Trophoblast cell (in vitro differentiated cells and primary cell): ENCODE measurements around the gene SH3BGRL2.

Experiments used
- DNase-seq, 2 donors: peaks; one replicate each; pipeline ENCODE4 v3.0.0-alpha.2; 2016
- H2AFZ ChIP-seq: 2 replicates; pipeline ENCODE4 v1.6.1; 2013; ENCODE audit warnings: low read length, moderate library complexity, mild to moderate bottlenecking; ENCODE audit not compliant: insufficient read depth, poor library complexity
- H2AK5ac ChIP-seq: 2 replicates; pipeline ENCODE4 v1.6.1; 2013; ENCODE audit warnings: mild to moderate bottlenecking, low read length
- H2BK120ac ChIP-seq: 2 replicates; pipeline ENCODE4 v1.6.1; 2013; ENCODE audit warnings: low read length, mild to moderate bottlenecking, moderate library complexity; ENCODE audit not compliant: insufficient read depth, poor library complexity
- H2BK12ac ChIP-seq: 2 replicates; pipeline ENCODE4 v1.6.1; 2013; ENCODE audit warnings: mild to moderate bottlenecking, low read length, moderate library complexity
- H2BK5ac ChIP-seq: 2 replicates; pipeline ENCODE4 v1.6.1; 2013; ENCODE audit warnings: low read length, low read depth, moderate library complexity, mild to moderate bottlenecking; ENCODE audit not compliant: poor library complexity
- H3K14ac ChIP-seq: 2 replicates; pipeline ENCODE4 v1.6.1; 2013; ENCODE audit warnings: mild to moderate bottlenecking, low read length
- H3K18ac ChIP-seq: 2 replicates; pipeline ENCODE4 v1.6.1; 2013; ENCODE audit warnings: mild to moderate bottlenecking, low read length
- H3K23ac ChIP-seq: 2 replicates; pipeline ENCODE4 v1.6.1; 2013; ENCODE audit warnings: low read length
- H3K27ac ChIP-seq: 2 replicates; pipeline ENCODE4 v1.5.1; 2013; ENCODE audit warnings: low read depth, mild to moderate bottlenecking, inconsistent platforms, low read length, moderate library complexity
- H3K27me3 ChIP-seq: 2 replicates; pipeline ENCODE4 v1.6.1; 2013; ENCODE audit warnings: inconsistent platforms, mild to moderate bottlenecking, low read length, moderate library complexity; ENCODE audit not compliant: insufficient read depth
- H3K36me3 ChIP-seq, 2 experiments: 1 replicate in 1 of 2; 2 replicates in 1 of 2; pipeline ENCODE4 v1.6.1; 2013; ENCODE audit warnings: low read length in 2 of 2, mild to moderate bottlenecking in 2 of 2, moderate library complexity in 1 of 2; ENCODE audit not compliant: insufficient read depth in 2 of 2, control insufficient read depth in 1 of 2
- H3K4ac ChIP-seq: 2 replicates; pipeline ENCODE4 v1.6.1; 2013; ENCODE audit warnings: low read depth, mild to moderate bottlenecking, low read length, moderate library complexity
- H3K4me1 ChIP-seq, 2 experiments: 1 replicate in 1 of 2; 2 replicates in 1 of 2; pipeline ENCODE4 v1.6.1; 2013; ENCODE audit warnings: low read length in 2 of 2, mild to moderate bottlenecking in 2 of 2, moderate library complexity in 1 of 2; ENCODE audit not compliant: insufficient read depth in 2 of 2, control insufficient read depth in 1 of 2
- H3K4me2 ChIP-seq: 2 replicates; pipeline ENCODE4 v1.6.1; 2013; ENCODE audit warnings: inconsistent platforms, mild to moderate bottlenecking, low read length, moderate library complexity
- H3K4me3 ChIP-seq: 2 replicates; pipeline ENCODE4 v1.5.1; 2013; ENCODE audit warnings: mild to moderate bottlenecking, low read depth, low read length, inconsistent platforms
- H3K79me1 ChIP-seq: one replicate; pipeline ENCODE4 v1.6.1; 2013; ENCODE audit warnings: low read length
- H3K79me2 ChIP-seq: 2 replicates; pipeline ENCODE4 v1.6.1; 2013; ENCODE audit warnings: low read length, mild to moderate bottlenecking; ENCODE audit not compliant: control insufficient read depth, insufficient read depth, poor library complexity
- H3K9ac ChIP-seq: 2 replicates; pipeline ENCODE4 v1.6.1; 2013; ENCODE audit warnings: mild to moderate bottlenecking, low read length
- H3K9me3 ChIP-seq: 2 replicates; pipeline ENCODE4 v1.6.1; 2013; ENCODE audit warnings: low read depth, mild to moderate bottlenecking, control low read depth, inconsistent platforms, low read length; ENCODE audit not compliant: insufficient read depth
- H4K12ac ChIP-seq: 2 replicates; pipeline ENCODE4 v1.6.1; 2013; ENCODE audit warnings: low read depth, mild to moderate bottlenecking, low read length, moderate library complexity
- H4K8ac ChIP-seq: 2 replicates; pipeline ENCODE4 v1.6.1; 2013; ENCODE audit warnings: low read depth, mild to moderate bottlenecking, low read length, moderate library complexity
- H4K91ac ChIP-seq: one replicate; pipeline ENCODE4 v1.6.1; 2013; ENCODE audit warnings: low read depth, mild to moderate bottlenecking, low read length, moderate library complexity
- WGBS: extraction: QIAGEN DNeasy Blood & Tissue Kit; methylation state at CpG from one replicate; pipeline ENCODE4 v1.1.7; 2013; ENCODE audit warnings: missing lambda C conversion rate; ENCODE audit not compliant: insufficient read length, insufficient coverage; ENCODE audit errors: extremely low coverage; 5-methylcytosine and 5-hydroxymethylcytosine counted together

Gene SH3BGRL2

GRCh38 chr6:79622364-79622763, 8.8 kb upstream of the SH3BGRL2 start:
- Histone ChIP-seq H3K36me3 (no peaks in the 10 kb centered on the region), H4K8ac (no peak overlapping the region), H3K9ac (no peak overlapping the region), H4K12ac (no peak overlapping the region), H2BK5ac (no peak overlapping the region), H3K9me3 (no peaks in the 10 kb centered on the region), H3K27me3 (no peaks in the 10 kb centered on the region), H2BK12ac (no peak overlapping the region), H3K18ac (no peak overlapping the region), H3K23ac (no peak overlapping the region), H3K79me2 (no peaks in the 10 kb centered on the region), H2AFZ (no peak overlapping the region), H3K4me1 (no peaks in the 10 kb centered on the region), H3K27ac (no peak overlapping the region), H3K4me2 (no peak overlapping the region), H2BK120ac (no peak overlapping the region), H3K79me1 (peaks cover 1% of the 10 kb centered on the region), H4K91ac (no peak overlapping the region), H3K4ac (no peak overlapping the region), H3K4me3 (no peak overlapping the region), H3K14ac (no peak overlapping the region), H2AK5ac (no peak overlapping the region)
- no CpG with 5 or more reads among the region's 1 CpG for WGBS
- DNase-seq, result no peak

- Histone ChIP-seq H4K12ac (no peak overlapping the region), H2BK12ac (peak overlapping the region; percentile 22), H2AK5ac (no peak overlapping the region), H2BK120ac (no peak overlapping the region), H3K23ac (no peak overlapping the region), H4K91ac (peak overlapping the region; percentile 47), H3K4me3 (no peak overlapping the region), H3K4me1 (no peaks in the 10 kb centered on the region), H3K79me2 (no peaks in the 10 kb centered on the region), H3K4ac (no peak overlapping the region), H3K9ac (no peak overlapping the region), H3K27ac (no peak overlapping the region), H3K36me3 (no peaks in the 10 kb centered on the region), H3K18ac (no peak overlapping the region), H3K27me3 (no peaks in the 10 kb centered on the region), H3K14ac (no peak overlapping the region), H2AFZ (no peak overlapping the region), H3K9me3 (no peaks in the 10 kb centered on the region), H2BK5ac (no peak overlapping the region), H3K4me2 (no peak overlapping the region), H3K79me1 (peaks cover 1% of the 10 kb centered on the region), H4K8ac (no peak overlapping the region)
- DNase-seq, result no peak
- no CpG with 5 or more reads among the region's 5 CpGs for WGBS
These were observed 8.0 kb upstream of the SH3BGRL2 start for GRCh38 chr6:79623106-79623505.

GRCh38 chr6:79625746-79626145, 5.4 kb upstream of the SH3BGRL2 start:
- Histone ChIP-seq H3K9me3 (no peaks in the 10 kb centered on the region), H2AK5ac (no peak overlapping the region), H2BK5ac (no peak overlapping the region), H3K79me1 (peaks cover 1% of the 10 kb centered on the region), H3K4ac (no peak overlapping the region), H3K4me3 (no peak overlapping the region), H3K4me1 (peaks cover 2 to 9% of the 10 kb centered on the region in 2 experiments), H3K4me2 (no peak overlapping the region), H3K23ac (no peak overlapping the region), H4K91ac (no peak overlapping the region), H3K27ac (no peak overlapping the region), H2BK120ac (no peak overlapping the region), H3K27me3 (no peaks in the 10 kb centered on the region), H3K18ac (no peak overlapping the region), H2BK12ac (no peak overlapping the region), H3K79me2 (peaks cover 1% of the 10 kb centered on the region), H2AFZ (no peak overlapping the region), H3K14ac (no peak overlapping the region), H4K12ac (no peak overlapping the region), H3K9ac (no peak overlapping the region), H4K8ac (no peak overlapping the region), H3K36me3 (no peaks in the 10 kb centered on the region)
- no peak for DNase-seq

GRCh38 chr6:79626811-79627210, 4.3 kb upstream of the SH3BGRL2 start:
- H4K8ac ChIP-seq, result no peak overlapping the region
- no peak overlapping the region for H2AFZ ChIP-seq
- no CpG with 5 or more reads among the region's 3 CpGs for WGBS
- peaks cover 7% of the 10 kb centered on the region for H3K79me2 ChIP-seq
- no peak overlapping the region for H3K18ac ChIP-seq
- DNase-seq, result no peak
- H3K9ac ChIP-seq, result no peak overlapping the region
- no peak overlapping the region for H3K14ac ChIP-seq
- H3K79me1 ChIP-seq, result peaks cover 6% of the 10 kb centered on the region
- no peaks in the 10 kb centered on the region for H3K9me3 ChIP-seq
- no peaks in the 10 kb centered on the region for H3K36me3 ChIP-seq
- H4K12ac ChIP-seq, result no peak overlapping the region
- no peak overlapping the region for H3K4me3 ChIP-seq
- H2BK12ac ChIP-seq, result no peak overlapping the region
- no peak overlapping the region for H2AK5ac ChIP-seq
- no peak overlapping the region for H3K4ac ChIP-seq
- H2BK120ac ChIP-seq, result no peak overlapping the region
- no peak overlapping the region for H4K91ac ChIP-seq
- H3K23ac ChIP-seq, result no peak overlapping the region
- H3K27ac ChIP-seq, result no peak overlapping the region
- H3K27me3 ChIP-seq, result no peaks in the 10 kb centered on the region
- no peak overlapping the region for H3K4me2 ChIP-seq
- peaks cover 2 to 9% of the 10 kb centered on the region in 2 experiments for H3K4me1 ChIP-seq
- no peak overlapping the region for H2BK5ac ChIP-seq
